Vagina (tissue), 2 donors: Measurements from ENCODE around the gene DPP10.

ENCODE experiments used
- CTCF ChIP-seq, 3 experiments: fragments of 450-650 bp in 2 of 3; fragments of 200-600 bp in 1 of 3; sonication (generic) in 1 of 3; IDR thresholded peaks; one replicate each; pipeline ENCODE4 v1.5.1; 2017 to 2019; ENCODE audit warnings: antibody characterized with exemption in 3 of 3, mild to moderate bottlenecking in 2 of 3, moderate library complexity in 2 of 3
- POLR2A ChIP-seq, 2 donors: fragments of 450-650 bp; IDR thresholded peaks; one replicate each; pipeline ENCODE4 v1.6.1; 2017; ENCODE audit warnings: antibody characterized with exemption in 2 of 2, mild to moderate bottlenecking in 2 of 2, moderate library complexity in 2 of 2
- POLR2AphosphoS5 ChIP-seq, 2 donors: sonication (generic); formaldehyde crosslinking; IDR thresholded peaks; one replicate each; pipeline ENCODE4 v1.9.0; 2017; ENCODE audit warnings: antibody characterized with exemption in 2 of 2, mild to moderate bottlenecking in 2 of 2, low read depth in 1 of 2; ENCODE audit not compliant: insufficient read depth in 1 of 2

- TF ChIP-seq POLR2A (IDR thresholded peaks at IDR 0.05) (no peak), CTCF (IDR thresholded peaks at IDR 0.05) (no peak), POLR2AphosphoS5 (IDR thresholded peaks at IDR 0.05; ENCODE audit: insufficient read depth in 1 of 2, low read depth in 1 of 2) (no peak)
Measured at GRCh38 chr2:115190459-115190858, 748.0 kb downstream of the DPP10 start.
